ENCODE measurements around the gene STRA8.

STRA8 gene

DNA sequence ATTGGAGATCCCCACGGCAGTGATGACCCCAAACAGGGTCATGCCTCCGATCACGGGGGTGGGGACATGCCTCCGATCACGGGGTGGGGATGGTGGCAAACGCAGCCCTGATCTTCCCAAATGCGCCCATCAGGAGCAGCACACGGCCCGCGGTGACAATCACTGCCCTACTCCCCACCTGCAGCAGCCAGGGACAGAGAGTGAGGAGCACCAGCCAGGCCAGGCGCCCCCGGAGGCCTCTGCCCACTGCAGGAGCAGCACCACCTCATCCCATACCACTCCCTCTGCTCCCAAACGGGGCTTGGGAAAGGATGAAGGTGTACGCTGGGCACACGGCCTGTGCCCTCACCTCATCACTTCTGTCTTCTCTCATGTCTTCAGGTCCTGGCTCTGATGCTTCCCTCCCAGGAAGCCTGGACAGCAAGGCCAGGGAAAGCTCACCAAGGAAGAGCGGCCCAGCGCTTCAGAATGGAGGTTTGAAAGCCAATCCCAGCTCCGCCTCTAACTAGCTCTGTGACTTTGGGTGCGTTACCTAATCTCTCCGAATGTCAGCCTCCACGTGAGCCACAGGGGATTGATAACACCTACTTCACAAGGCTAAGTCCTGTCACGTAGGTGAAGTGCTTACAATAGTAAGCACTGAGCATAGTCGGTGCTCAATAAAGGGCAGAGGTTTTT is 37.1 kb downstream of the STRA8 start:
- no peak for DNase-seq

DNA sequence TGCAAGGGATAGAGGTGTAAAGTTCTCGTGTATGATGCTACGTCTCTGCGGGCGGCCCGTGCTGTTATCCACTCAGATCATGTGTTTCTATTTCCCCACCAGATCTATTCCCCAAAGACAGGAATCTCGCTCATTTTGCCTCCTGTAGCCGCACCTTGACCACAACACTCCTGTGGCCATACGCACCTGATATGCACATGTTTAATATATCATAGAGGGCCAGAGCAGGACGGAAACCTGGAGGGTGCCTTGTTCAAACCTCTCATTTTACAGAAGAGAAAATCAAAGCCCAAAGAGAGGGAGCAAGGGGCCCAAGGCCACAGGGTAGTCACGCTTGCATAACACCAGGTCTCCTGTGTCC is 37.6 kb downstream of the STRA8 start:
- no peak for DNase-seq

GRCh38 chr7:135272303-135272702 is 38.7 kb downstream of the STRA8 start:
- no peak for DNase-seq

DNA sequence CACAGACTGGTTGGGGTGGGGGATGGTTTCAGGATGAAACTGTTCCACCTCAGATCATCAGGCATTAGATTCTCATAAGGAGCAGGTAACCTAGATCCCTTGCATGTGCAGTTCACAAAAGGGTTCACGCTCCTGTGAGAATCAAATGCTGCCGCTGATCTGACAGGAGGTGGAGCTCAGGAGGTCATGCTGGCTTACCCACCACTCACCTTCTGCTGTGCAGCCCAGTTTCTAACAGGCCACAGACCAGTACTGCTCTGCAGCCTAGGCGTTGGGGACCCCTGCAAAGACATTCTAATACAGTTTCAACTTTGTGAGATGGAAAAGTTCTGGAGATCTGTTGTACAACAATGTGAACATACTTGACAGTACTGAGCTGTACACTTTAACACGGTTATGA is 39.9 kb downstream of the STRA8 start:
- DNase-seq: no peak

- peak; percentile 83 for DNase-seq
Observed at GRCh38 chr7:135274495-135275268, 41.0 kb downstream of the STRA8 start.

GRCh38 chr7:135275971-135276580 is 42.4 kb downstream of the STRA8 start:
- DNase-seq: no peak

DNA sequence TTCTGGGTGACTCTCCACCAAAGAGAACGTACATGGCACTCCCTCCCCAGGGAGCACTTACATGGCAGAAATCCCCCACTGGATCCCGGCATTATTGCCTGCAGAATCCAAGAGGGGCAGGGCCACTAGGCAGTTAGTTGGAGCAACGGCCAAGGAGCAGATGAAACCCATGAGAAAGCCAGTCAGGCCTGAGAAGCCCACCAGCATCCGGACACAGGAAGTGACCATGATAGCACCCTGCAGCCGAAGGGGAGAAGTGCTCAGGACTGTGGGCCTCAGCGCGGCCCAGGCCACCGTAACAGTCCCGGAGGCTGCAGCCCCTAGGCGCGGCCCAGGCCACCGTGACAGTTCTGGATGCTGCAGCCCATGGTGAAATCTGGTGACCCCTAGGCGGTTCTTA is 43.5 kb downstream of the STRA8 start:
- no peak for DNase-seq

DNA sequence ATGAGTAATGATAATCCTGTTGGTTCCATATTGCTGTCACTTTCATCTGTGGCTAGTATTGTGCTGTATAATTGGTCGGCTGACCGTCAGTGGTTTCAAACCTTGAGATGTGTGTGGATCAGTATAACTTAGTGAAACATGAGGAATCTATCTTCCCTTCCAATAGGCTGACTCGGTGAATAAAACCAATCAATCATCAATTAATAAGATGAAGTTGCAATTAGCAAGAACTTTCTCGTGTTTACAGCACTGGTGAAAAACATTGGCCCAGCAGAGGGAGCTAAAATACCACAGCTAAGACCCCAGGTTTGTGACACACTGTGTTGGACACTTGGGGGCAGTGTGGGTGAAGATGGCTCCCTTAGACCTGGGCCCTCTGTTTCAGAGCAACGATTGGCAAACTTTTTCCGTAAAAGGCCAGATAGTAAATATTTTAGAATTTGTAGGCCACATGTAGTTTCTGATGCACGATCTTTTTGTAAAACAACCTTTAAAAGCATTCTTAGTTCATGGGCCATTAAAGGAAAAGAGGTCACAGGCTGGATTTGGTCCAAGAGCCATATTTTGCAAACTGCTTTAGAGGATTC is 47.8 kb downstream of the STRA8 start:
- DNase-seq: peak; percentile 90

DNA sequence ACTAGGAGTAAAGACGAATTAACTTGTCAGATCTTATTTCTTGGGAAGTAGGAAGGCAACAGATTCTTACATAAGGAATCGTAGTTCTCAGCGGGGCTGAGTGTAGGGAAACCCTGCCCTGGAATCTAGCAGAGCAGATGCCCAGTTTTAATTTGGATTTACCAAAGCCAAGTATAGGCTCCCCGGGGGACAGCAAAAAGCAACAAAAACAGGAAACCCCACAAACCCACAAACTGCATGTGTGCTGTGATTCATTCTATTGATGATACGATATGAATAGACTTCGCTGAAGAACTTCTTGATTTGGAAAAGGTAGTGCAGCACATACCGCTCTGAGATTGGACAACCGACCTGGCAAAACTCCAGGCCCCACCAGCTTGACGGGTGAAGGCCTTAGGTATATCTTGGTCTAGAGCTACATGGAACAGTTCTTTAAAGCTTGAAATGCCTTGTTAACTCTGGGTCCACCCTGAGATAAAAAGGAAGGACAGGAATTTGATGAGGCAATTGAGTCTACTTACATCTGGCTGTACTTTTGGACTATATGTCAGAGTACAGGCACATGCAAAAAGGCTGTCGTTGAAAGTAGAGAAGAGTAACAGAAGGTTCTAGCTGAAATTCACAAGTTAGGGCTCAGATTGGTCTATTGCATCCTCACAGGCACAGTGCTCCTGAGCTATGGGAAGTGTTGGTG is 49.1 kb downstream of the STRA8 start:
- no peak for DNase-seq

GRCh38 chr7:135283959-135284638 is 50.5 kb downstream of the STRA8 start:
- no peak for DNase-seq

DNA sequence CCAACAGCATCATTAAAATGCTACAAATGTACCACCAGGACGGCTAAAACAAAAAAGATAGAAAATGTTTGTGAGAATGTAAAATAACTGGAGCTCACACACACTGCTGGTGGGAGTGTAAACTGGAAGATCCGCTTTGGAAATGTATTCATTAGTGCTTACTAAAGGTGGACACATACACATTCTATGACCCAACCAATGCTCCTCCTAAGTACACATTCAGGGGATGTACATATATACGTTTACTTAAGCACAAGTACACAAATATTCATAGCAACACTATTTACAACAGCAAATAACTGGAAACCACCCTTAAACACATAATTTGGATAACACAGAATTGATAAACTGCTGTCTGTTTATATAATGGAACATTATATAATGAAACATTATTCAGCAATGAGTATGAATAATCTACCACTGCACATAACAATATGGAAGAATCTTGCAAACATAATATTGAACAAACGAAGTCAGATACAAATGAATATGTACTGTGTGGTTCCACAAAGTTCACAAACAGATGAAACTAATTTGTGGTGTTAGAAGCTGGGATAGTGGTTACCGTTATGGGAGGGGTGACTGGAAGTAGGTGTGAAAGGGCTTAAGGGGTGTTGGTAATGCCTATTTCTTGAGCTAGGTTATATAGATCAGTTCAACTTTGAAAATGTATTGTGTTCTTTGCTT is 52.1 kb downstream of the STRA8 start:
- DNase-seq: no peak

- DNase-seq: no peak
Observed at GRCh38 chr7:135286876-135287275, 53.2 kb downstream of the STRA8 start.

DNA sequence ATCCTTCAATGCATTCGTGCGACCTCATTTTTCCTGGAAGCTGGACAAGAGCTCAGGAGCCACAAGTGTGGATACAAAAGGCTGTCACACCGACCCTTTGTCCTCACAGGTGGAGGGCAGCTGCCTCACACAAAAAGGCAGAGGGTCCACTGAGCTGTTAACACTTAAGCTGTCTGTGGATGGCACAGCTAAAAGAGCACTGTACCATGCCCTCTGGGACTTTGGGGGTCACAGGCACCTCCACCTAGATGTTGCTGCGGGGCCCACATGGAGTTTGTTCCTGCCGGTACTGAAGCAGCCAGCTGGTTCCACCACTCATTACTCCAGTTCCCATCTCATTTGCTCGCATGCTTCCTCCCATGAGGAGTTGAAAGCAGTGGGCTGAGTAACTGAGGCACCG is 57.0 kb downstream of the STRA8 start:
- DNase-seq: no peak

- peak; percentile 93 for DNase-seq
Observed at GRCh38 chr7:135291809-135292253, 58.2 kb downstream of the STRA8 start.

GRCh38 chr7:135299235-135299634 is 65.6 kb downstream of the STRA8 start:
- DNase-seq: no peak

DNA sequence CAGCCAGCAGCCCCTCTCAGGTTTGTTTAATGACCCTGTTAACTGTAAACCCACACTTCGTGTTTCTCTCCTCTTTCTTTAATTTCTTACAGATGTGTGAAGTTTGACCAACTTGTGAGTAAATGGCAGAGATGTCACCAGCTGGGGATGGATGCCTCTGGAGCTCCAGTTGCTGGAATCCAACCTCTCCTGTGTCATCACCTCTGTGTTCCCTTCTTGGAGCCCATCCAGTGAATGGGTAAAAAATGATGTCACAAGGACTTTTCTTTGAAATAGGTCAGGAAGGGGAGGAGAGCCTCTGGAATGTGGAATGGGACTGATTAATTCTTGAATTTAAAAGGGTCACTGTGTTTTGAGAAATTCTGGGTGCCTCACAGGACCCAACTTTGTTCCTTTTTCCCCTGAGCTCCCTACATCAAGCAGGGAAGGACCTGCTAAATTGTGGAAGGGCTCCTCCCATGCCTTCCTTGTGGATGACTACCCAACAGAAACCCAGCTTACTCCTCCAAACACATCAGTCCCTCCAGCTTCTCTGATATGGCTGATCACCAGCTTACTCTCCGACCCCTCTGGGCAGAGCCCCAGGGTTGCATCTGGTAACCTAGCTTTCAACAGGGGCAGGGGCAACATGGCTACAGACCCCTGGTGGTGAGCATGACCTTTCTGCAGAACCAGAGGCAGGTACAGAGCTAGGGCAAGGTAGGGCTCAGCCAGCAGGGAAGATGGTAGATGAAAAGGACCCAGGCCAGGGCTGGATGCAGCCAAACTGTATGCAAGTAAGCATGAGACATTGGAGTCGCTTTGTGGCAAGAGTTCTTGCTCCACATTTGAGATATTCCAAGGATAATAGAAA is 67.5 kb downstream of the STRA8 start:
- no peak for DNase-seq

All from NCI-H69 (cell line).